Parathyroid adenoma (tissue), 2 donors: ENCODE results near the gene KLHL3.
A peak's percentile ranks its signal among the peaks of the same experiment; 100 is the strongest.

Source experiments
- H2AFZ ChIP-seq: fragments of 300-600 bp; sonication (generic); one replicate; pipeline ENCODE4 v1.7.0; 2017; ENCODE audit warnings: antibody characterized with exemption, mild to moderate bottlenecking
- H3K27ac ChIP-seq: fragments of 300-600 bp; sonication (generic); one replicate; pipeline ENCODE4 v1.7.0; 2017
- H3K27me3 ChIP-seq: fragments of 300-600 bp; sonication (generic); one replicate; pipeline ENCODE4 v1.7.0; 2017; ENCODE audit warnings: low read length; ENCODE audit not compliant: control insufficient read depth, insufficient read depth
- H3K36me3 ChIP-seq: fragments of 300-600 bp; sonication (generic); one replicate; pipeline ENCODE4 v1.7.0; 2017; ENCODE audit warnings: low read length; ENCODE audit not compliant: control insufficient read depth, insufficient read depth
- H3K4me1 ChIP-seq: fragments of 300-600 bp; sonication (generic); one replicate; pipeline ENCODE4 v1.7.0; 2017; ENCODE audit warnings: control low read depth
- H3K4me2 ChIP-seq: fragments of 300-600 bp; sonication (generic); one replicate; pipeline ENCODE4 v1.7.0; 2017; ENCODE audit warnings: low read length
- H3K4me3 ChIP-seq: fragments of 300-600 bp; sonication (generic); one replicate; pipeline ENCODE4 v1.7.0; 2017; ENCODE audit warnings: low read depth, low read length
- H3K79me2 ChIP-seq: fragments of 300-600 bp; sonication (generic); one replicate; pipeline ENCODE4 v1.7.0; 2017; ENCODE audit warnings: control low read depth
- H3K9ac ChIP-seq: fragments of 300-600 bp; sonication (generic); one replicate; pipeline ENCODE4 v1.7.0; 2017; ENCODE audit warnings: mild to moderate bottlenecking
- H3K9me3 ChIP-seq: fragments of 300-600 bp; sonication (generic); one replicate; pipeline ENCODE4 v1.7.0; 2017; ENCODE audit warnings: low read length; ENCODE audit not compliant: control insufficient read depth
- CTCF ChIP-seq: fragments of 300-600 bp; sonication (generic); IDR thresholded peaks from one replicate; pipeline ENCODE4 v1.7.0; 2017; ENCODE audit warnings: antibody characterized with exemption, mild to moderate bottlenecking
- donor health status: primary hyperparathyroidism.

KLHL3 gene

GRCh38 chr5:137737349-137738131 lies 1.7 kb upstream of the KLHL3 start:
- Histone ChIP-seq H3K79me2 (peaks cover 2% of the 10 kb centered on the region), H3K36me3 (no peaks in the 10 kb centered on the region), H2AFZ (no peak overlapping the region), H3K4me2 (no peak overlapping the region), H3K9ac (no peak overlapping the region), H3K27ac (no peak overlapping the region), H3K4me3 (no peak overlapping the region), H3K27me3 (no peaks in the 10 kb centered on the region), H3K4me1 (peaks cover 21% of the 10 kb centered on the region), H3K9me3 (no peaks in the 10 kb centered on the region)
- TF ChIP-seq CTCF, result no peak

DNA sequence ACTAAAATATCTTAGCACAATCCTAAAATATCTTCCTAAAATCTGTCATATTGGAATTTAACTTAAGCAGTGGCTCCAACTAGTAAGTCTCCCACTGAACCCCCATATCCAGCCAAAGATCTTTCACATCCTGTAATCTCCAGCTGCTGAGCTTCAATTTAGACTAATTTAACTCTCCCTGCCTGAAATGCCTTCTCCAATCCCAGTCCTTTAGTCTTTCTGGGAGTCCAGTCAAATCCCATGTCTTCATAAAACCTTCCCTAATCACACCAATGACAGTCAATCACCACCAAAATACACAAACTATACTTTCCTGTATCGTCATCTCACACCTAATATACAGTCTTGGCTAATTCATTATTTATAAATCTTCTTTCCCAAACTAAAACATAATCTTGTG lies 607 bp upstream of the KLHL3 start:
- no peak overlapping the region for H3K4me2 ChIP-seq
- no peaks in the 10 kb centered on the region for H3K27me3 ChIP-seq
- TF ChIP-seq CTCF, result no peak
- H3K27ac ChIP-seq, result no peak overlapping the region
- H2AFZ ChIP-seq, result peak overlapping the region; percentile 78
- no peaks in the 10 kb centered on the region for H3K36me3 ChIP-seq
- H3K9ac ChIP-seq, result no peak overlapping the region
- no peak overlapping the region for H3K4me3 ChIP-seq
- H3K4me1 ChIP-seq, result peaks cover 21% of the 10 kb centered on the region
- H3K79me2 ChIP-seq, result no peaks in the 10 kb centered on the region
- H3K9me3 ChIP-seq, result no peaks in the 10 kb centered on the region

DNA sequence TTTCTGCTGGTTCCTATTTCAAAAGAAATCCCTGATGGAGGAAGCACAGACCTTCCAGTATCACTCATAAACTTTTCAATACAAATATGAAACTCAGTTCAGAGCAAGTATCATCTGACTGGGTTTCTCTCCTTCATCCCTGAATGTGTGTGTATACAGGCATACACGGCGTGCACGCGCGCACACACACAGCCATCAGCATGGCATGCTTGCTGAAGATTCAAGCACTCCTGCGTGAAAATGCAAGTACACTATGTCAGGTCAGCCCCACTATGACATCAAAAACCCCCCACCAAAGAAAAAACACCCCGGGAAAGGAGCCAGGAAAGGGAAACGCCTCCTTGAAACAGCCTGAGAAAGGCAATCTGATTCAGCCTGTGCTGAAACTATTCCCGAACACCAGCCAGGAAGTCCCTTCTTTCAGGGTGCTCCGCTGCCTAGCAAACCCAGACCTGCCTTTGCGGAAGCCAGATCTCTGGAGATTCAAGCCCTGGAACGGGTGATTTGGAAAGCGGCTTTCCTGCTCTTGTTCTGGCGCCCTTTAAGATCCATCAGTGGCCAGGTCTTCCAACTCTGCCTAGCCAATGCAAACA lies 831 bp downstream of the KLHL3 start:
- peak overlapping the region; percentile 29 for H3K4me2 ChIP-seq
- no peaks in the 10 kb centered on the region for H3K79me2 ChIP-seq
- no peak overlapping the region for H3K9ac ChIP-seq
- H3K27ac ChIP-seq, result peak overlapping the region; percentile 41
- peak overlapping the region; percentile 28 for H3K4me3 ChIP-seq
- H3K27me3 ChIP-seq, result no peaks in the 10 kb centered on the region
- TF ChIP-seq CTCF, result no peak
- no peaks in the 10 kb centered on the region for H3K36me3 ChIP-seq
- H2AFZ ChIP-seq, result peak overlapping the region; percentile 78
- no peaks in the 10 kb centered on the region for H3K9me3 ChIP-seq
- H3K4me1 ChIP-seq, result peaks cover 21% of the 10 kb centered on the region

GRCh38 chr5:137734331-137734730 lies 1.6 kb downstream of the KLHL3 start:
- no peak overlapping the region for H3K9ac ChIP-seq
- peak overlapping the region; percentile 41 for H3K27ac ChIP-seq
- TF ChIP-seq CTCF, result no peak

More at GRCh38 chr5:137734331-137734730, 1.6 kb downstream of the KLHL3 start:
- Histone ChIP-seq H2AFZ (peak overlapping the region; percentile 78), H3K4me3 (no peak overlapping the region), H3K79me2 (no peaks in the 10 kb centered on the region), H3K4me2 (no peak overlapping the region), H3K4me1 (peaks cover 21% of the 10 kb centered on the region), H3K9me3 (no peaks in the 10 kb centered on the region), H3K27me3 (no peaks in the 10 kb centered on the region), H3K36me3 (no peaks in the 10 kb centered on the region)
